HG03280 (cell line): Measurements from ENCODE around the gene MYT1.
"Not testable (repeated sequence)": the region's sequence is repeated elsewhere in the genome, so short reads cannot be mapped to it uniquely, and the experiment has no call there.

Experiments
- ATAC-seq: cut with Tn5 transposase; IDR thresholded peaks from one replicate; pipeline ENCODE4 v1.9.1; 2021; ENCODE audit warnings: mild to moderate bottlenecking, moderate library complexity; ENCODE audit not compliant: unreplicated experiment

The MYT1 gene

DNA sequence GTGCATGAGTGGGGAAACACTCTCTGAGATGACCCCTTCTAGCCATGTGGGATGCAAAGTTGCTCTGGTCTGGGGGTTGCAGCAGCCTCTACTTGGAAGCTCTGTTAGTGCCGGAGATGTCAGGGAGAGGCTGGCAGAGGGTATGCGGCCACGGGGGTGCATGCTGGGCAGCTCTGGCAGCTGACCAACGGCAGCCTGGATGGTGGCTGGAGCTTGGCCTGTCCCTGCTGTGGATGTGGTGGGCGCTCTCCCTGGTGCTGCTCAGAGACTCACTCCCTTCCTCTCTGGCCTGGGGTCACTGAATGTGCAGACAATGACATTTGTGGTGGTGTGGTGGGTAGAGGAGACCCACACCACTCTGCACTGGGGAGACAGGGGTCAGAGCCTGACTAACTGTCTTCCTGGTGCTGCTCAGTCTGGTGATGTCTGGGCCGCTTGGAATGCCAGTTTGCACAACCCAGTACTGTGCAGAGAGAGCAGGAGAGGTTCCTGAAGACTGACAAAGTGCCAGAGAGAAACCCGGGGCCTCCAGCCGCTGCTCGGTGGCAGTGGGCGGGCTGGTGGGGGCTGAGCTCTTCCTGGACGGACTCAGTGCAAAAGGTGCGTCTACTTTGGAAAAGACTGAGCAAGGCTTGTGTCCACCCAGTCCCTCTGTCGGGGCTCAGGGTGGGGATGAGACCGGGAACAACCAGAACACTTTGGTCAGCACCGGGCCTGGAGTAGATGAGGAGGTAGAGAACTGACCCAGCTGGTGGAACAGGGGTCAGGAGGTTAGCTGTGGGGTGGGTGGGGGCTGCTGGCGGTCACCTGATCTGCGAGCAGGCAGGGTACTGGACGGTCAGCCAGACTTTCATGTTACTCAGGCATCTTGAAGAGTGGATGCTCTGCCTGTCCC lies 2.7 kb downstream of the MYT1 start:
- no peak for ATAC-seq

DNA sequence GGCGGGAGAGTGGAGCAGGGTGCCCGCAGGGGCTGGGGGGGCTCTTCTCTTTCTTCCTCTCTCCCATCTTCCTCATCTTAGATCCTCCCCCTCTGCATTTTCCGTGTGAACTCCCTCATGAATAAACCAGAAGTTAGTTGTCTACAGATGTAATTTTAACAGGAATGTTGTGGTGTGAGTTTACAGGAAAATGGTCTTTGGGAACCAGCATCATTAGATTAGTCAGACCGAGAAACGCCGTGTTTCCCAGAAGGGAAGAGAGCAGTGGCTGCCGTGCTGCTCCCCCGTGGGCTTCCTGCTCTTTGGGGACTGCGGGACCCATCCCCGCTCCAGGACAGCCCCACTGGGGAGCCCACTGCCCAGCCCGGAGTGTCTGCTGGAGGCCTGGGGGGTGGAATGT lies 3.4 kb downstream of the MYT1 start:
- no peak for ATAC-seq

- ATAC-seq = no peak
Observed at GRCh38 chr20:64168381-64169090, 4.3 kb downstream of the MYT1 start.

GRCh38 chr20:64169091-64169560 lies 4.9 kb downstream of the MYT1 start:
- no peak for ATAC-seq

DNA sequence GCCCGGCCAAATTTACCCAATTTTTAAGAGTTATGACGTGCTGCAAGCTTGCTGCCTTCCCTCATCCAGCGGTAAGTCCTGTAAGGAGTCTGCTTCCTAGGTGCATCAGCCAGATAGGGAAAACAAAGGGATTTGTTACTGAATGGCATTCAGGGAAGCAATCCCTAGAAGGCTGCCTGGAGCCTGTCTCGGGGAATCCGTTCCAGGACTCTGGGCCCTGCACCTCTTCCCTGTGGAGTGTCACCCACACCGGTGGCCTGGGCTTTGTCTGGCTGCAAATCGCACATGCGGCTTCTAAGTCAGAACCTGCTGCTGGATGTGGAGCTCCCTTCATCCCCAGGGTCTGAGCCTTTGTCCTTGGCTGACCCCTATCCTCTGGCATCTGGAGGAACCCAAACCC lies 7.0 kb downstream of the MYT1 start:
- ATAC-seq = no peak

DNA sequence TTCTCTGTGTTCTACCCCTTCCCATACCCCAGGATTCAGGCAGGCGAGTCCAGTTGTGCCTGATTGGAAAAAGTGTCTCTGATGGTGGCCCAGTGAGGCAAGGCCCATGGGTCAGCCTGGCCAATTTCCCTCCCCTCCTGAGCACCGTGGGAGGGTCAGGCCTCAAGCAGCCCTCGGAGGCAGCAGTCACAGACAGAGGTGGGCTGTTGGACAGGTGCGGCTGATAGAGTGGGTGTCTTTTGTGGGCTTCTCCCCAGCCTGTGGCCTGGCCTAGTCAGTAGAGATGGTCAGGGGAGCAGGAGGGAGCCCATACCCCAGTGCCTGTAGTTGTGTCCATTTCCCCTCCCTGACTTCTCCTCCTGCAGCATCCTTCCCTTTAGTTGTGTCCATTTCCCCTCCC lies 8.9 kb downstream of the MYT1 start:
- ATAC-seq = no peak

GRCh38 chr20:64176551-64176950 lies 12.3 kb downstream of the MYT1 start:
- ATAC-seq = no peak

GRCh38 chr20:64176971-64177370 lies 12.7 kb downstream of the MYT1 start:
- no peak for ATAC-seq

- no peak for ATAC-seq
Observed at GRCh38 chr20:64177384-64177783, 13.1 kb downstream of the MYT1 start.

DNA sequence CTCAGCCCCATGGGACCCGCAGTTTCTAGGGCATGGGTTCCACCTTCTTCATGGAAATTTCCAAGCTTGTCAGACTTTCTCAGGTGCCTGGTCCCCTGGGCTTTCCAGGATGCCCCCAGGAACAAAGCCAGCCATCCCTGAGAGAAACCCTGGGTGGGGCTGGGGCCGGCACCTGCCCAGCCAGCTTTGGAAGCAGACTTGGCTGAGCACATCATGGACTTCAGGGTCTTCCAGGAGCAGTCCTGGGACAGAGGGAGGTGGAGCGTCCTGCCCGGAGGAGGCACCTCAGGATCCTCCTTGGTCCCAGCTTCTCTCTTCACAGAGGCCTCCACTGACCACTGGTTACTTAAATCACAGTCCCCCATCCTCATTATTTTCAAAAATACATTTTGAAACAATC lies 13.5 kb downstream of the MYT1 start:
- no peak for ATAC-seq

GRCh38 chr20:64178925-64179324 lies 14.7 kb downstream of the MYT1 start:
- not testable (repeated sequence) for ATAC-seq

- ATAC-seq = no peak
Observed at GRCh38 chr20:64179805-64180204, 15.6 kb downstream of the MYT1 start.

DNA sequence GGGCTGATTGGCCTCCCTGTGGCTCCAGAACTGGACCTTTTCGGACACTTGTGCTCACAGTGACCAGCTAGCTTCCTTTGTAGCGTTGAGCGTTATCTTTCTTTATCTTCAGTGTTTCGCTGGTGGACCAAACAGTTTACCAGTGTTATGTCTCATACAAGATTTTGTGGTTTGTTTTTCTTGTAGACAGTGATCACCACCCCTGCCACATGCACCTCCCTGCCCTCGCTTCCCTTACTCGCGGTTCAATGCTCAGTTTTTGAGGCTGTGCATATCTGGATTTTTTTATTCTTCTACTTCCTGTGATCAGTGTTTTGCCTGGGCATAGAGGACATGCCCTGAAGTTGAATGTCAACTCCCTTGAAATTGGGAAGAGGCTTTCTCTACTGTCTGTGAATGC lies 16.4 kb downstream of the MYT1 start:
- no peak for ATAC-seq

DNA sequence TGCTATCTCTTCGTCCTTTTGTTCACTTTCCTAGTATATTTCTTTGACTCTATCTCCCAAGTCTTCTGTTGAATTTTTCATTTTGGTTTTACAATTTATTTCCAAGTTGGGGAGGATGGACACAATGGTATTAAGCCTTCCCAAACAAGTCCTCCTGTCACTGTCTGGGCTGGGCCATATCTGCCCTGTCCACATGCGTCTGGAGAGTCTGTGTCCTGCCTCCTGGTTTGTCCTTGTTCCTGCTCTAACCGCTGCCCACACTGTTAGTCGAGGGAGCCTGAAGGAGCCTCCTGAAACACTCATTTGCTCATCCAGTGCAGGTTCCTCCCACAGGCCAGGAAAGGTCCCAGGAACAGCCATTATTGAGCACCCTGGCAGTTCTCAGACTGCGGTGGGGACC lies 17.1 kb downstream of the MYT1 start:
- ATAC-seq = no peak

GRCh38 chr20:64182146-64182865 lies 18.1 kb downstream of the MYT1 start:
- no peak for ATAC-seq

DNA sequence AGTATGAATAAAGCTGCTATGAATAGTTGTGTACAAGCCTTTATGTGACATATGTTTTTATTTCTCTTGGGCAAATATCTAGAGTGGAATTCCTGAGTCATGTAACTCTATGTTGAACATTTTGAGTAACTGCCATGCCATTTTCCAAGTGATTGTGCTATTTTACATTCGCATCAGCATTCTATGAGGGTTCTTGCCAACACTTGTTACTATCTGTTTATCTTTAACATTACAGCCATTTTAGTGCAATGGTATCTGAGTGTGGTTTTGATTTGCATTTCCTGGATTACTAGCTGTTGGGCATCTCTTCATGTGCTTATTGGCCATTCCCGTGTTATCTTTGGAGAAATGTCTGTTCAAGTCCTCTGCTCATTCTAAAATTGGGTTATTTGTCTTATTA lies 19.1 kb downstream of the MYT1 start:
- no peak for ATAC-seq

- ATAC-seq = no peak
Observed at GRCh38 chr20:64184795-64185194, 20.5 kb downstream of the MYT1 start.

DNA sequence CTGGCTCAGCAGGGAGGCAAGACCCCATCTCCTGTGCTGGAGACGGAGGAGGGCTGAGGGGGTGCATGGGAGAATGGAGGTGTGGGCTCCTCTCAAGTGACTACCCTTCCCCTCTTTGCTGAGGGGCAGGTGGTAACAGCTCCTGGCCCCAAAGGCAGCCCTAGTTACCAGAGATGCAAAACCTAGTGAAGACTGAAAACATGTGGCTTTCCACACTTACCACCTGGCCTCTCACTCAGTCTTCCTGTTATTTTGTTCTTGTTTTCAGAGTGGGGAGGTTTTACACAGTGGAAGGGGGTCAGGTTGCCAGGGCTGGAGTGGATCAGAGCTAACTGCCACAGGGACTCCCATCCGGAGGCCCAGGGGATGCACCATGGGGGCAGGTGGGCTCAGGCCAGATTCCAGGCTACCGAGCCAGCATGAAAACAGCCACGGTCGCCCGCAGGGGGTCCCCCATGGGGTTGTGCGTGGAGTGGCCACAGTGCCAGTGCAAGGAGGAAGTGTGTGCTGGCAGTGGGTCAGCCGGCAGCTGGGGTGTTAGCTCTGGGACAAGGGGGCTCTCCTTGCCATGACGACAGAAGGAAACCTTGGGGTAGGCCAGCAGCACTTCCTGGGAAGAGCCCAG lies 21.1 kb downstream of the MYT1 start:
- no peak for ATAC-seq

GRCh38 chr20:64186071-64186598 lies 21.9 kb downstream of the MYT1 start:
- ATAC-seq = no peak

DNA sequence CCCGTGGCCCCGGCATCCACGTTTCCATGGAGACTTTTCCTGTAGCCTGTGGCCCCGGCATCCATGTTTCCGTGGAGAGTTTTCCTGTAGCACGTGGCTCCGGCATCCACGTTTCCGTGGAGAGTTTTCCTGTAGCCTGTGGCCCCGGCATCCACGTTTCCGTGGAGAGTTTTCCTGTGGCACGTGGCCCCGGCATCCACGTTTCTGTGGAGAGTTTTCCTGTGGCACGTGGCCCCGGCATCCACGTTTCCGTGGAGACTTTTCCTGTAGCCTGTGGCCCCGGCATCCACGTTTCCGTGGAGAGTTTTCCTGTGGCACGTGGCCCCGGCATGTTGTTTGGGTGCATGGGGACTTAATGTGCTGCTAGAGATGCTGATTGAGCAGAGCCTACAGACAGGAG lies 23.0 kb downstream of the MYT1 start:
- ATAC-seq = not testable (repeated sequence)

GRCh38 chr20:64188091-64188490 lies 23.8 kb downstream of the MYT1 start:
- no peak for ATAC-seq
